GM06990 (cell line): Measurements from ENCODE around the gene SP6.

Experiments
- DNase-seq: peaks from one replicate; pipeline ENCODE4 v3.0.0-alpha.2; 2011; ENCODE audit not compliant: insufficient read length; ENCODE audit errors: extremely low read depth
- H3K27me3 ChIP-seq: replicated peaks from 2 replicates; pipeline ENCODE4 v1.6.0; 2011; ENCODE audit warnings: low read length; ENCODE audit not compliant: control insufficient read depth, insufficient read depth
- H3K36me3 ChIP-seq: 2 replicates; pipeline ENCODE4 v1.5.1; 2011; ENCODE audit warnings: low read length; ENCODE audit not compliant: control insufficient read depth, insufficient read depth
- H3K4me3 ChIP-seq: replicated peaks from 2 replicates; pipeline ENCODE4 v1.5.1; 2011; ENCODE audit warnings: low read depth, mild to moderate bottlenecking, control low read depth, low read length
- CTCF ChIP-seq: IDR thresholded peaks from 2 replicates; pipeline ENCODE4 v1.5.1; 2011; ENCODE audit warnings: low read length, control low read depth, mild to moderate bottlenecking, inconsistent platforms; ENCODE audit not compliant: insufficient read depth, poor library complexity, severe bottlenecking

The SP6 gene

GRCh38 chr17:47797797-47798196 lies 53.2 kb downstream of the SP6 start:
- Histone ChIP-seq H3K36me3 (no peaks in the 10 kb centered on the region), H3K27me3 (no peaks in the 10 kb centered on the region), H3K4me3 (no peak overlapping the region)
- DNase-seq: no peak
- TF ChIP-seq CTCF: no peak
